ENCODE data around the gene TNS4.

- TF ChIP-seq, protein P1, sequence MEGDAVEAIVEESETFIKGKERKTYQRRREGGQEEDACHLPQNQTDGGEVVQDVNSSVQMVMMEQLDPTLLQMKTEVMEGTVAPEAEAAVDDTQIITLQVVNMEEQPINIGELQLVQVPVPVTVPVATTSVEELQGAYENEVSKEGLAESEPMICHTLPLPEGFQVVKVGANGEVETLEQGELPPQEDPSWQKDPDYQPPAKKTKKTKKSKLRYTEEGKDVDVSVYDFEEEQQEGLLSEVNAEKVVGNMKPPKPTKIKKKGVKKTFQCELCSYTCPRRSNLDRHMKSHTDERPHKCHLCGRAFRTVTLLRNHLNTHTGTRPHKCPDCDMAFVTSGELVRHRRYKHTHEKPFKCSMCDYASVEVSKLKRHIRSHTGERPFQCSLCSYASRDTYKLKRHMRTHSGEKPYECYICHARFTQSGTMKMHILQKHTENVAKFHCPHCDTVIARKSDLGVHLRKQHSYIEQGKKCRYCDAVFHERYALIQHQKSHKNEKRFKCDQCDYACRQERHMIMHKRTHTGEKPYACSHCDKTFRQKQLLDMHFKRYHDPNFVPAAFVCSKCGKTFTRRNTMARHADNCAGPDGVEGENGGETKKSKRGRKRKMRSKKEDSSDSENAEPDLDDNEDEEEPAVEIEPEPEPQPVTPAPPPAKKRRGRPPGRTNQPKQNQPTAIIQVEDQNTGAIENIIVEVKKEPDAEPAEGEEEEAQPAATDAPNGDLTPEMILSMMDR (conservative IDR thresholded peaks at IDR 0.05; ENCODE audit: low read depth, low read length), result no peak
- TF ChIP-seq POLR2A (IDR thresholded peaks at IDR 0.05; ENCODE audit: low read depth, low read length) (no peak), MXI1 (IDR thresholded peaks at IDR 0.05; ENCODE audit: borderline replicate concordance, low read depth, low read length) (no peak), BHLHE40 (IDR thresholded peaks at IDR 0.05; ENCODE audit: low read depth, low read length) (no peak), USF2 (IDR thresholded peaks at IDR 0.05; ENCODE audit: low read depth, low read length) (no peak), MAZ (IDR thresholded peaks at IDR 0.05; ENCODE audit: borderline replicate concordance, low read depth, low read length) (no peak), SMC3 (IDR thresholded peaks at IDR 0.05; ENCODE audit: low read depth, low read length) (no peak), RCOR1 (IDR thresholded peaks at IDR 0.05; ENCODE audit: insufficient replicate concordance, low read length) (no peak), RFX5 (IDR thresholded peaks at IDR 0.05; ENCODE audit: low read depth, low read length) (no peak)
- TF ChIP-seq, protein P2, sequence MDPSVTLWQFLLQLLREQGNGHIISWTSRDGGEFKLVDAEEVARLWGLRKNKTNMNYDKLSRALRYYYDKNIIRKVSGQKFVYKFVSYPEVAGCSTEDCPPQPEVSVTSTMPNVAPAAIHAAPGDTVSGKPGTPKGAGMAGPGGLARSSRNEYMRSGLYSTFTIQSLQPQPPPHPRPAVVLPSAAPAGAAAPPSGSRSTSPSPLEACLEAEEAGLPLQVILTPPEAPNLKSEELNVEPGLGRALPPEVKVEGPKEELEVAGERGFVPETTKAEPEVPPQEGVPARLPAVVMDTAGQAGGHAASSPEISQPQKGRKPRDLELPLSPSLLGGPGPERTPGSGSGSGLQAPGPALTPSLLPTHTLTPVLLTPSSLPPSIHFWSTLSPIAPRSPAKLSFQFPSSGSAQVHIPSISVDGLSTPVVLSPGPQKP (IDR thresholded peaks at IDR 0.05; ENCODE audit: borderline replicate concordance, low read depth, low read length), result no peak
Observed at GRCh38 chr17:40478486-40478885, 22.9 kb downstream of the TNS4 start.
